HCT116 (cell line): ENCODE measurements around the gene AQP1. TPM values are rescaled to one million over a fixed set of nuclear protein-coding genes. Genes with fewer than 3 reads are reported as not detected.

Experiments used
- ATAC-seq: fragments of 200-7000 bp; cut with Tn5 transposase; 2 replicates; pipeline ENCODE4 v1.9.1; 2020; ENCODE audit warnings: mild to moderate bottlenecking, moderate library complexity
- BruUV-seq: library from RNA; stranded (reverse); fragments of 400-500 nt; replicated peaks from 2 replicates; lab custom pipeline; 2021; lab: Mats Ljungman, UMichigan
- CTCF ChIA-PET: fragments of 300-600 bp; sonication (Branson Sonifier 250); formaldehyde crosslinking; loops from one replicate; lab custom pipeline; 2021; ENCODE audit warnings: antibody characterized with exemption; lab: Charles Lee
- POLR2A ChIA-PET: fragments of 300-600, 350-600 bp; sonication (Branson Sonifier 250); formaldehyde crosslinking; loops from one replicate; lab custom pipeline; 2021; ENCODE audit warnings: antibody characterized with exemption; lab: Charles Lee
- RAD21 ChIA-PET, 2 experiments: fragments of 300-600 bp; sonication (Branson Sonifier 250); formaldehyde crosslinking; loops; one replicate each; lab custom pipeline; 2023; ENCODE audit warnings: low total read pairs in 2 of 2; ENCODE audit not compliant: uncharacterized antibody in 2 of 2, unreplicated experiment in 2 of 2, low non-redundant PET in 1 of 2; lab: Charles Lee
- DNase-seq: peaks from one replicate; pipeline ENCODE4 v3.0.0-alpha.2; 2010; ENCODE audit warnings: low read depth, low spot score
- H2AFZ ChIP-seq: fragments of 200-600 bp; shearing (Covaris generic), sonication (generic); 2 replicates; pipeline ENCODE4 v1.6.1; 2017; ENCODE audit warnings: low read depth, mixed run types, mixed read lengths, antibody characterized with exemption, low read length; ENCODE audit not compliant: poor library complexity, severe bottlenecking
- H3K27ac ChIP-seq: 2 replicates; pipeline ENCODE4 v1.5.1; 2012; ENCODE audit warnings: low read depth, low read length
- H3K27me3 ChIP-seq: fragments of 200-600 bp; sonication (generic); 2 replicates; pipeline ENCODE4 v1.6.1; 2016; ENCODE audit warnings: mixed run types, low read length, mixed read lengths; ENCODE audit not compliant: insufficient read depth
- H3K36me3 ChIP-seq, 2 experiments: fragments of 200-500 bp in 1 of 2; fragments of 200-600 bp in 1 of 2; sonication (Bioruptor generic) in 1 of 2; sonication (generic) in 1 of 2; 2 replicates each; pipeline versions ENCODE4 v1.5.1 to v1.6.1; 2014 to 2016; ENCODE audit warnings: low read length in 2 of 2, inconsistent platforms in 1 of 2, mixed read lengths in 1 of 2, mixed run types in 1 of 2; ENCODE audit not compliant: insufficient read depth in 2 of 2, control insufficient read depth in 1 of 2
- H3K4me1 ChIP-seq, 2 experiments: fragments of 200-600 bp in 1 of 2; sonication (generic) in 1 of 2; 2 replicates each; pipeline versions ENCODE4 v1.5.1 to v1.6.1; 2012 to 2017; ENCODE audit warnings: low read length in 2 of 2, inconsistent platforms in 1 of 2, mild to moderate bottlenecking in 1 of 2, mixed read lengths in 1 of 2, mixed run types in 1 of 2, moderate library complexity in 1 of 2; ENCODE audit not compliant: insufficient read depth in 2 of 2, control insufficient read depth in 1 of 2
- H3K4me2 ChIP-seq: fragments of 200-600 bp; sonication (generic); 2 replicates; pipeline ENCODE4 v1.6.1; 2017; ENCODE audit warnings: mixed run types, low read length, mixed read lengths
- H3K4me3 ChIP-seq, 2 experiments: fragments of 200-600 bp in 1 of 2; sonication (generic) in 1 of 2; replicated peaks in 1 of 2; 2 replicates each; pipeline ENCODE4 v1.5.1; 2011 to 2016; ENCODE audit warnings: low read length in 2 of 2, control low read depth in 1 of 2, low read depth in 1 of 2, mild to moderate bottlenecking in 1 of 2, mixed read lengths in 1 of 2, mixed run types in 1 of 2
- H3K79me2 ChIP-seq: fragments of 200-600 bp; sonication (generic); 2 replicates; pipeline ENCODE4 v1.6.1; 2017; ENCODE audit warnings: mild to moderate bottlenecking, mixed run types, low read length, moderate library complexity, mixed read lengths; ENCODE audit not compliant: insufficient read depth
- H3K9ac ChIP-seq: fragments of 200-600 bp; sonication (generic); 2 replicates; pipeline ENCODE4 v1.6.1; 2016; ENCODE audit warnings: low read length, mixed read lengths
- H3K9me2 ChIP-seq: fragments of 200-600 bp; sonication (generic), shearing (Covaris generic); 2 replicates; pipeline ENCODE4 v1.6.1; 2017; ENCODE audit warnings: mixed run types, mild to moderate bottlenecking, moderate library complexity; ENCODE audit not compliant: insufficient read depth
- H3K9me3 ChIP-seq, 2 experiments: fragments of 200-500 bp in 1 of 2; fragments of 200-600 bp in 1 of 2; sonication (Bioruptor generic) in 1 of 2; sonication (generic) in 1 of 2; 2 replicates each; pipeline ENCODE4 v1.6.1; 2014 to 2017; ENCODE audit warnings: low read length in 2 of 2, mixed read lengths in 2 of 2, inconsistent platforms in 1 of 2, low read depth in 1 of 2, mild to moderate bottlenecking in 1 of 2, mixed run types in 1 of 2, moderate library complexity in 1 of 2; ENCODE audit not compliant: control insufficient read depth in 1 of 2, insufficient read depth in 1 of 2
- H4K20me1 ChIP-seq: fragments of 200-600 bp; sonication (generic), shearing (Covaris generic); 2 replicates; pipeline ENCODE4 v1.6.1; 2017; ENCODE audit warnings: mixed run types, mild to moderate bottlenecking, moderate library complexity; ENCODE audit not compliant: insufficient read depth
- CBX3 ChIP-seq: IDR thresholded peaks from 2 replicates; pipeline ENCODE4 v1.6.1; 2012; ENCODE audit warnings: low read depth
- CEBPB ChIP-seq: IDR thresholded peaks from 2 replicates; pipeline ENCODE4 v1.6.1; 2012; ENCODE audit warnings: low read depth
- EGR1 ChIP-seq: IDR thresholded peaks from 2 replicates; pipeline ENCODE4 v1.6.1; 2012; ENCODE audit warnings: low read depth
- ELF1 ChIP-seq: IDR thresholded peaks from 2 replicates; pipeline ENCODE4 v1.6.1; 2012; ENCODE audit warnings: low read depth, borderline replicate concordance
- EZH2 ChIP-seq: fragments of 200-600 bp; sonication (generic); IDR thresholded peaks from 2 replicates; pipeline ENCODE4 v1.6.1; 2017; ENCODE audit warnings: antibody characterized with exemption, mixed run types
- FOSL1 ChIP-seq: IDR thresholded peaks from 2 replicates; pipeline ENCODE4 v1.6.1; 2012; ENCODE audit warnings: low read depth
- JUND ChIP-seq: IDR thresholded peaks from 2 replicates; pipeline ENCODE4 v1.6.1; 2012
- RAD21 ChIP-seq: IDR thresholded peaks from 2 replicates; pipeline ENCODE4 v1.6.1; 2012; ENCODE audit warnings: low read depth, mild to moderate bottlenecking
- REST ChIP-seq: IDR thresholded peaks from 2 replicates; pipeline ENCODE4 v1.6.1; 2012; ENCODE audit warnings: low read depth
- SP1 ChIP-seq: IDR thresholded peaks from 2 replicates; pipeline ENCODE4 v1.6.1; 2012; ENCODE audit warnings: low read depth
- ZBTB33 ChIP-seq: IDR thresholded peaks from 2 replicates; pipeline ENCODE4 v1.6.1; 2011; ENCODE audit warnings: mild to moderate bottlenecking, low read length, moderate library complexity; ENCODE audit not compliant: insufficient replicate concordance; ENCODE audit errors: extremely low read depth
- ZFX ChIP-seq: fragments of 450-650 bp; IDR thresholded peaks from 2 replicates; pipeline ENCODE4 v1.6.1; 2017
- intact Hi-C: fragments of 100-400 bp; cut with micrococcal nuclease; formaldehyde crosslinking; loops from 2 replicates; pipeline ENCODE4 v1.10.0; 2022
- total RNA-seq: library from RNA; stranded (reverse); gene quantifications from one replicate; pipeline ENCODE4 v1.2.1, GENCODE V29; 2021; ENCODE audit not compliant: unreplicated experiment
- TF ChIP-seq, protein P1 (sequence below), 3 experiments: fragments of 200-600 bp in 1 of 3; sonication (generic) in 1 of 3; IDR thresholded peaks in 2 of 3; conservative IDR thresholded peaks in 1 of 3; 2 replicates each; pipeline ENCODE4 v1.5.1; 2012 to 2017; ENCODE audit warnings: low read depth in 2 of 3, low read length in 2 of 3, antibody characterized with exemption in 1 of 3, borderline replicate concordance in 1 of 3, control low read depth in 1 of 3, mild to moderate bottlenecking in 1 of 3, mixed read lengths in 1 of 3, mixed run types in 1 of 3, moderate library complexity in 1 of 3; ENCODE audit not compliant: insufficient read depth in 1 of 3

The AQP1 gene
- total RNA-seq, 1 experiment from 2014 or later: 2.0 TPM

GRCh38 chr7:30914596-30914995 lies 2.9 kb downstream of the AQP1 start:
- ATAC-seq (peak; percentile 67), DNase-seq (peak; percentile 21)
- H3K27ac ChIP-seq: no peak overlapping the region
- ChIA-PET CTCF (interaction anchor here (1.1 kb wide), 1 partner anchor 24 kb away, joined by 3 read pairs; no protein-coding TSS in a partner anchor), POLR2A (no interaction called here), RAD21 (no interaction called here)
- H3K4me3 ChIP-seq: no peak overlapping the region
- H3K27me3 ChIP-seq: no peaks in the 10 kb centered on the region
- H3K9me3 ChIP-seq: no peaks in the 10 kb centered on the region
- H3K9me2 ChIP-seq: no peaks in the 10 kb centered on the region
- H3K36me3 ChIP-seq: no peaks in the 10 kb centered on the region
- H3K9ac ChIP-seq: peak overlapping the region; percentile 7; the same call in 1 of the 2 replicates
- peaks cover 10 to 21% of the 10 kb centered on the region in 2 experiments for H3K4me1 ChIP-seq
- intact Hi-C loops: no loop called here
- no peaks in the 10 kb centered on the region for H3K79me2 ChIP-seq
- no peaks in the 10 kb centered on the region for H4K20me1 ChIP-seq
- peak; percentile 33; the same call in 1 of the 2 replicates for TF ChIP-seq SP1
- TF ChIP-seq ELF1: no peak
- H3K4me2 ChIP-seq: peak overlapping the region; percentile 70
- no TSS peak for BruUV-seq
- no peak overlapping the region for H2AFZ ChIP-seq

DNA sequence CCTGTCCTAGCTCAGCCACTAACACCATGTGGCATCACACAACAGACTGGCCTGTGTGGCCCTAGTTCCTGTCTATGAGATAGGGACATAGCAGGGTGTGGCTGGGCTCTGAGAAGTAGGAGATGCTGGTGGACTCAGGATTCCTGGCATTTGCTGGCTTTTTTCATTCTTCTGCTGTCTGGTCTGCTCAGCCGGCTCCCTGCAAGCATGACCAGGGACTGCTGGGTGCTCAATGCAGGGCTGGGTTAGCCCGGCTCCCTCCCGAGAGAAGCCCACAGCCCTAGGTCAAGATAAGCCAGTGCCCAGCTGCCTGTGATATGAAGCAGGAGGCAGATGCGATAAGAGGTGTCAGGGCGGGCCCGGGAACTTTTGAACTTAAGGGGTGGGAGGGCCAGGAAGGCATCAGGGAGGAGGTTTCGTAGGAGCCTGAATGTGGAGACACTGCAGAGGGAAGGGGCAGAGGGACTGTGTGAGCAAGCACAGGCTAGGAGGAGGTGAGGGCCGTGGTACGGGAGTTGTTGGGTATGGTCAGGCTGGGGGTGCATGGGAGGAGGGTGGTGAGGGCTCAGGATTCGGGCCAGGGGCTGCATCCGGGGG lies 3.5 kb downstream of the AQP1 start:
- peak overlapping the region; percentile 7; the same call in 1 of the 2 replicates for H3K9ac ChIP-seq
- CTCF ChIA-PET: interaction anchor here (1.1 kb wide), 1 partner anchor 23 kb away, joined by 3 read pairs; no protein-coding TSS in a partner anchor
- TF ChIP-seq ZBTB33 (no peak), EGR1 (no peak), FOSL1 (no peak), EZH2 (no peak), ZFX (no peak), SP1 (no peak; the same call in 1 of the 2 replicates), RAD21 (no peak), JUND (no peak), REST (no peak), CEBPB (no peak), CBX3 (no peak)
- TF ChIP-seq, protein P1, sequence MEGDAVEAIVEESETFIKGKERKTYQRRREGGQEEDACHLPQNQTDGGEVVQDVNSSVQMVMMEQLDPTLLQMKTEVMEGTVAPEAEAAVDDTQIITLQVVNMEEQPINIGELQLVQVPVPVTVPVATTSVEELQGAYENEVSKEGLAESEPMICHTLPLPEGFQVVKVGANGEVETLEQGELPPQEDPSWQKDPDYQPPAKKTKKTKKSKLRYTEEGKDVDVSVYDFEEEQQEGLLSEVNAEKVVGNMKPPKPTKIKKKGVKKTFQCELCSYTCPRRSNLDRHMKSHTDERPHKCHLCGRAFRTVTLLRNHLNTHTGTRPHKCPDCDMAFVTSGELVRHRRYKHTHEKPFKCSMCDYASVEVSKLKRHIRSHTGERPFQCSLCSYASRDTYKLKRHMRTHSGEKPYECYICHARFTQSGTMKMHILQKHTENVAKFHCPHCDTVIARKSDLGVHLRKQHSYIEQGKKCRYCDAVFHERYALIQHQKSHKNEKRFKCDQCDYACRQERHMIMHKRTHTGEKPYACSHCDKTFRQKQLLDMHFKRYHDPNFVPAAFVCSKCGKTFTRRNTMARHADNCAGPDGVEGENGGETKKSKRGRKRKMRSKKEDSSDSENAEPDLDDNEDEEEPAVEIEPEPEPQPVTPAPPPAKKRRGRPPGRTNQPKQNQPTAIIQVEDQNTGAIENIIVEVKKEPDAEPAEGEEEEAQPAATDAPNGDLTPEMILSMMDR (IDR thresholded peaks at IDR 0.05 in 2 of 3, conservative IDR thresholded peaks at IDR 0.05 in 1 of 3; ENCODE audit: borderline replicate concordance in 1 of 3, insufficient read depth in 1 of 3, low read depth in 2 of 3, low read length in 2 of 3): no peak

More for the DNA sequence above, 3.5 kb downstream of the AQP1 start:
- Histone ChIP-seq H3K27me3 (no peaks in the 10 kb centered on the region), H3K4me1 (peaks cover 10 to 26% of the 10 kb centered on the region in 2 experiments), H3K79me2 (no peaks in the 10 kb centered on the region), H3K36me3 (no peaks in the 10 kb centered on the region), H3K9me2 (no peaks in the 10 kb centered on the region), H4K20me1 (no peaks in the 10 kb centered on the region), H2AFZ (no peak overlapping the region), H3K4me3 (no peak overlapping the region), H3K9me3 (no peaks in the 10 kb centered on the region), H3K27ac (no peak overlapping the region), H3K4me2 (peak overlapping the region; percentile 70)
- RAD21 ChIA-PET: no interaction called here
- intact Hi-C loops: no loop called here
- BruUV-seq: no TSS peak
- DNase-seq (no peak), ATAC-seq (peak; percentile 54)
- POLR2A ChIA-PET: no interaction called here
